Kidney epithelial cell (primary cell): Measurements from ENCODE around the gene FANCC. TPM values are rescaled to one million over a fixed set of nuclear protein-coding genes. Genes with fewer than 3 reads are reported as not detected.

Source experiments
- DNase-seq: peaks from one replicate; pipeline ENCODE4 v3.0.0-alpha.2; 2010; ENCODE audit warnings: low read depth
- H3K27me3 ChIP-seq: 2 replicates; pipeline ENCODE4 v1.6.0; 2011; ENCODE audit warnings: low read length; ENCODE audit not compliant: control insufficient read depth, insufficient read depth
- H3K36me3 ChIP-seq: 2 replicates; pipeline ENCODE4 v1.5.1; 2011; ENCODE audit warnings: low read length; ENCODE audit not compliant: control insufficient read depth, insufficient read depth
- H3K4me3 ChIP-seq: 2 replicates; pipeline ENCODE4 v1.5.1; 2011; ENCODE audit warnings: low read depth, mild to moderate bottlenecking, control low read depth, low read length
- CTCF ChIP-seq: IDR thresholded peaks from 2 replicates; pipeline ENCODE4 v1.5.1; 2011; ENCODE audit warnings: mild to moderate bottlenecking, moderate library complexity, low read length, control low read depth, inconsistent platforms; ENCODE audit not compliant: insufficient read depth, poor library complexity, severe bottlenecking
- total RNA-seq: library from RNA; depleted of rRNA; stranded (reverse); fragments of >200 nt; gene quantifications from 2 replicates; pipeline ENCODE4 v1.2.3, GENCODE V29; 2015

FANCC gene
- total RNA-seq, 1 donor from 2014 or later, result 6.1 TPM

GRCh38 chr9:95344735-95345325 is 27.3 kb upstream of the FANCC start:
- no peak overlapping the region for H3K4me3 ChIP-seq
- H3K27me3 ChIP-seq, result peaks cover 9% of the 10 kb centered on the region
- H3K36me3 ChIP-seq, result no peaks in the 10 kb centered on the region
- no peak for DNase-seq
- TF ChIP-seq CTCF, result no peak

- no peak overlapping the region for H3K4me3 ChIP-seq
- no peak for DNase-seq
- no peak for TF ChIP-seq CTCF
Observed at GRCh38 chr9:95343725-95344287, 26.3 kb upstream of the FANCC start.

GRCh38 chr9:95342571-95342970 is 25.1 kb upstream of the FANCC start:
- Histone ChIP-seq H3K27me3 (no peaks in the 10 kb centered on the region), H3K4me3 (no peak overlapping the region)

More at GRCh38 chr9:95343725-95344287, 26.3 kb upstream of the FANCC start:
- Histone ChIP-seq H3K36me3 (no peaks in the 10 kb centered on the region), H3K27me3 (no peaks in the 10 kb centered on the region)

GRCh38 chr9:95341293-95341962 is 23.9 kb upstream of the FANCC start:
- TF ChIP-seq CTCF, result peak; percentile 20
- Histone ChIP-seq H3K4me3 (no peak overlapping the region), H3K36me3 (no peaks in the 10 kb centered on the region), H3K27me3 (no peaks in the 10 kb centered on the region)
- no peak for DNase-seq

More at GRCh38 chr9:95342571-95342970, 25.1 kb upstream of the FANCC start:
- TF ChIP-seq CTCF, result no peak
- no peak for DNase-seq
- no peaks in the 10 kb centered on the region for H3K36me3 ChIP-seq

- H3K4me3 ChIP-seq, result no peak overlapping the region
- no peak for TF ChIP-seq CTCF
- H3K27me3 ChIP-seq, result no peaks in the 10 kb centered on the region
- H3K36me3 ChIP-seq, result no peaks in the 10 kb centered on the region
- DNase-seq, result no peak
Observed at GRCh38 chr9:95338243-95338642, 20.7 kb upstream of the FANCC start.
